ENCODE results near the gene RPLP1. TPM values are rescaled to one million over a fixed set of nuclear protein-coding genes. Genes with fewer than 3 reads are reported as not detected.

The RPLP1 gene
- total and polyA plus RNA-seq, 11 donors: 487 to 1,852 (median 1,259) TPM

- Histone ChIP-seq H3K4me3 (peak overlapping the region in 8 of 12 donors; percentile 57 to 99 (median 90)), H3K27ac (peak overlapping the region in 1 of 12 donors; percentile 96), H3K36me3 (peaks cover 0 to 40% (median 36%) of the 10 kb centered on the region in 9 donors), H3K9me3 (no peaks in the 10 kb centered on the region), H3K4me1 (peaks cover 5 to 52% (median 32%) of the 10 kb centered on the region in 12 donors), H3K27me3 (no peaks in the 10 kb centered on the region)
- TF ChIP-seq POLR2A (IDR thresholded peaks at IDR 0.05): no peak
- TF ChIP-seq CTCF (IDR thresholded peaks at IDR 0.05): no peak
- no peak for DNase-seq
- no peak for ATAC-seq
- WGBS, 4 donors: 35 to 41% (median 41%) methylated on average over 5 of the region's 5 CpGs
- intact Hi-C loops (cut with DNase I): loop anchor here in 2 of 10 donors (5.0 kb wide), 1 partner anchor 43 kb away; the partner anchor contains the start of gene KIF23 (in 2 of the 2)
Observed at GRCh38 chr15:69454953-69455352, 2.3 kb downstream of the RPLP1 start.

GRCh38 chr15:69456208-69457166 is 3.9 kb downstream of the RPLP1 start:
- Histone ChIP-seq H3K4me1 (peaks cover 5 to 56% (median 32%) of the 10 kb centered on the region in 12 donors), H3K9me3 (no peaks in the 10 kb centered on the region), H3K27me3 (no peaks in the 10 kb centered on the region), H3K4me3 (no peak overlapping the region), H3K36me3 (peaks cover 0 to 40% (median 36%) of the 10 kb centered on the region in 9 donors), H3K27ac (peak overlapping the region in 1 of 12 donors; percentile 3)
- WGBS, 4 donors: 86 to 91% (median 89%) methylated on average over 13 of the region's 13 CpGs
- TF ChIP-seq POLR2A (IDR thresholded peaks at IDR 0.05): no peak
- no peak for TF ChIP-seq CTCF (IDR thresholded peaks at IDR 0.05)
- intact Hi-C loops (cut with DNase I): no loop called here
- ATAC-seq: no peak
- no peak for DNase-seq

GRCh38 chr15:69457304-69458280 is 5.0 kb downstream of the RPLP1 start:
- H3K4me3 ChIP-seq: no peak overlapping the region
- H3K27ac ChIP-seq: peak overlapping the region in 2 of 12 donors; percentile 3 to 20
- WGBS, 4 donors: 71 to 81% (median 73%) methylated on average over 8 of the region's 8 CpGs
- intact Hi-C loops (cut with DNase I): no loop called here
- DNase-seq (no peak), ATAC-seq (no peak)
- no peaks in the 10 kb centered on the region for H3K27me3 ChIP-seq
- H3K4me1 ChIP-seq: peaks cover 5 to 59% (median 38%) of the 10 kb centered on the region in 12 donors
- H3K9me3 ChIP-seq: no peaks in the 10 kb centered on the region
- peaks cover 0 to 40% (median 36%) of the 10 kb centered on the region in 9 donors for H3K36me3 ChIP-seq
- TF ChIP-seq POLR2A (IDR thresholded peaks at IDR 0.05) (no peak), CTCF (IDR thresholded peaks at IDR 0.05) (no peak)

Measured in heart left ventricle (tissue), 16 donors.